HG03066 (cell line): ENCODE data around the gene STRN4.

Experiments used
- ATAC-seq: cut with Tn5 transposase; IDR thresholded peaks from one replicate; pipeline ENCODE4 v1.9.1; 2021; ENCODE audit warnings: low read depth; ENCODE audit not compliant: unreplicated experiment

The STRN4 gene

DNA sequence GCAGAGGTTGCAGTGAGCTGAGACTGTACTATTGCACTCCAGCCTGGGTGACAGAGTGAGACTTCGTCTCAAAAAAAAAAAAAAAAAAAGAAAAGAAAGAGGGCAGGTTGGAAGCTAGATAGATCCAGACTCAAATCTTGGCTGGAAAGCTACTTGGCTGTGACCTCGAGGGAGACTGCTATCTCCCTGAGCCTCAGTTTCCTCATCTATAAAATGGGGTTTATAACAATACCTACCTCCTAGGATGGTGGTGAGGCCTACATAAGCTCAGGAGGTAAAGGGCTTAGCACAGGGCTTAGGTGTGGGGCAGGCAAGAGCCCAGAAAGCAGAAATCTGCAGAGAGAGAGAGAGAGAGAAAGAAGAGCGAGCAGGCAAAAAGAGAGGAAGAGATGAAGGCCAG, 61.1 kb downstream of the STRN4 start:
- no peak for ATAC-seq

GRCh38 chr19:46678110-46678732, 68.0 kb downstream of the STRN4 start:
- no peak for ATAC-seq

GRCh38 chr19:46674416-46675178, 71.7 kb downstream of the STRN4 start:
- ATAC-seq, result no peak

- ATAC-seq, result no peak
Measured at GRCh38 chr19:46670813-46671212, 75.4 kb downstream of the STRN4 start.
